DMS53 (cell line): Measurements from ENCODE around the gene F7.
"Not testable (repeated sequence)": the region's sequence is repeated elsewhere in the genome, so short reads cannot be mapped to it uniquely, and the experiment has no call there.

Experiments used
- DNase-seq: peaks from one replicate; lab custom pipeline; 2025; lab: John Stamatoyannopoulos, UW

F7 gene

GRCh38 chr13:113153810-113154748 is 48.5 kb downstream of the F7 start:
- peak; percentile 70 for DNase-seq

- no peak for DNase-seq
Measured at GRCh38 chr13:113155201-113155600, 49.6 kb downstream of the F7 start.

- no peak for DNase-seq
Measured at GRCh38 chr13:113155982-113156655, 50.5 kb downstream of the F7 start.

- no peak for DNase-seq
Measured at GRCh38 chr13:113157206-113157928, 51.8 kb downstream of the F7 start.

GRCh38 chr13:113157929-113158747 is 52.5 kb downstream of the F7 start, which contains the start of gene PROZ:
Gene PROZ, plus strand, starts transcription at chr13:113158648. Its CDS starts 13 bp downstream, at chr13:113158661.
- no peak for DNase-seq

- DNase-seq = no peak
Measured at GRCh38 chr13:113158946-113159345, 53.4 kb downstream of the F7 start.

GRCh38 chr13:113159701-113160100 is 54.1 kb downstream of the F7 start:
- DNase-seq = no peak

- no peak for DNase-seq
Measured at GRCh38 chr13:113160983-113161382, 55.4 kb downstream of the F7 start.

- no peak for DNase-seq
Measured at GRCh38 chr13:113161433-113161832, 55.8 kb downstream of the F7 start.

GRCh38 chr13:113161975-113162374 is 56.4 kb downstream of the F7 start:
- not testable (repeated sequence) for DNase-seq

GRCh38 chr13:113162783-113163685 is 57.4 kb downstream of the F7 start:
- peak; percentile 24 for DNase-seq

- no peak for DNase-seq
Measured at GRCh38 chr13:113164492-113164891, 58.9 kb downstream of the F7 start.

- no peak for DNase-seq
Measured at GRCh38 chr13:113166266-113166665, 60.7 kb downstream of the F7 start.

GRCh38 chr13:113166681-113167080 is 61.1 kb downstream of the F7 start:
- no peak for DNase-seq

GRCh38 chr13:113167155-113167554 is 61.6 kb downstream of the F7 start:
- no peak for DNase-seq

- DNase-seq = no peak
Measured at GRCh38 chr13:113167575-113167974, 62.0 kb downstream of the F7 start.

- DNase-seq = no peak
Measured at GRCh38 chr13:113168211-113168610, 62.6 kb downstream of the F7 start.

GRCh38 chr13:113169277-113170272 is 64.0 kb downstream of the F7 start:
- DNase-seq = peak; percentile 66
